Endothelial cell of umbilical vein (primary cell): ENCODE measurements around the gene MBD3. TPM values are rescaled to one million over a fixed set of nuclear protein-coding genes. Genes with fewer than 3 reads are reported as not detected.

Experiments used
- BruUV-seq: library from RNA; stranded (reverse); fragments of 400-500 nt; replicated peaks from 2 replicates; lab custom pipeline; 2021; lab: Mats Ljungman, UMichigan
- CTCF ChIA-PET: fragments of 300-600, 350-600 bp; sonication (Branson Sonifier 250); formaldehyde crosslinking; loops from one replicate; lab custom pipeline; 2021; ENCODE audit warnings: antibody characterized with exemption, inconsistent platforms; lab: Charles Lee
- POLR2A ChIA-PET: fragments of 300-600, 350-600 bp; sonication (Branson Sonifier 250); formaldehyde crosslinking; loops from one replicate; lab custom pipeline; 2021; ENCODE audit warnings: antibody characterized with exemption, inconsistent platforms; lab: Charles Lee
- DNase-seq: peaks from one replicate; pipeline ENCODE4 v3.0.0-alpha.2; 2011; ENCODE audit warnings: low read depth, low spot score
- FAIRE-seq: peaks from 2 replicates; lab custom pipeline; 2011; peaks lifted over from hg19 to GRCh38; lab: Jason Lieb, UNC
- H2AFZ ChIP-seq: 2 replicates; pipeline ENCODE4 v1.6.0; 2012; ENCODE audit warnings: low read depth, low read length, control low read depth, inconsistent platforms
- H3K27ac ChIP-seq: 2 replicates; pipeline ENCODE4 v1.5.1; 2011; ENCODE audit warnings: low read depth, mild to moderate bottlenecking, control low read depth, low read length, moderate library complexity; ENCODE audit not compliant: insufficient read depth
- H3K27me3 ChIP-seq, 2 experiments: 2 replicates each; pipeline versions ENCODE4 v1.6.0 to v1.6.1; 2011; ENCODE audit warnings: low read length in 2 of 2, mixed read lengths in 1 of 2; ENCODE audit not compliant: control insufficient read depth in 2 of 2, insufficient read depth in 2 of 2
- H3K36me3 ChIP-seq, 2 experiments: 2 replicates in 1 of 2; 3 replicates in 1 of 2; pipeline ENCODE4 v1.5.1; 2011; ENCODE audit warnings: low read length in 2 of 2, mild to moderate bottlenecking in 1 of 2, moderate library complexity in 1 of 2; ENCODE audit not compliant: control insufficient read depth in 2 of 2, insufficient read depth in 2 of 2; ENCODE audit errors: extremely low read depth in 1 of 2
- H3K4me1 ChIP-seq: 3 replicates; pipeline ENCODE4 v1.5.1; 2011; ENCODE audit warnings: mild to moderate bottlenecking, low read length; ENCODE audit not compliant: control insufficient read depth, insufficient read depth; ENCODE audit errors: extremely low read depth
- H3K4me2 ChIP-seq: 2 replicates; pipeline ENCODE4 v1.6.1; 2011; ENCODE audit warnings: low read length, control low read depth, mixed read lengths; ENCODE audit not compliant: insufficient read depth
- H3K4me3 ChIP-seq, 3 experiments: fragments of 200-600 bp in 1 of 3; sonication (generic), shearing (Covaris generic) in 1 of 3; replicated peaks in 1 of 3; 2 replicates each; pipeline ENCODE4 v1.5.1; 2011 to 2016; ENCODE audit warnings: control low read depth in 3 of 3, low read length in 3 of 3, mild to moderate bottlenecking in 2 of 3, inconsistent platforms in 1 of 3, low read depth in 1 of 3, moderate library complexity in 1 of 3; ENCODE audit not compliant: insufficient read depth in 1 of 3
- H3K79me2 ChIP-seq: 2 replicates; pipeline ENCODE4 v1.6.0; 2012; ENCODE audit warnings: low read length, inconsistent platforms; ENCODE audit not compliant: control insufficient read depth, insufficient read depth
- H3K9ac ChIP-seq: replicated peaks from 2 replicates; pipeline ENCODE3; 2011; ENCODE audit warnings: low read length, control low read depth; ENCODE audit not compliant: insufficient read depth; ENCODE audit errors: extremely low read depth
- H3K9me1 ChIP-seq: replicated peaks from 3 replicates; pipeline ENCODE4 v1.6.0; 2011; ENCODE audit warnings: mild to moderate bottlenecking, low read length; ENCODE audit not compliant: control insufficient read depth, insufficient read depth; ENCODE audit errors: extremely low read depth
- H3K9me3 ChIP-seq: replicated peaks from 2 replicates; pipeline ENCODE4 v1.5.1; 2012; ENCODE audit warnings: low read length, inconsistent platforms; ENCODE audit not compliant: control insufficient read depth, insufficient read depth
- H4K20me1 ChIP-seq: replicated peaks from 2 replicates; pipeline ENCODE3; 2011; ENCODE audit warnings: mild to moderate bottlenecking, low read length; ENCODE audit not compliant: control insufficient read depth, insufficient read depth; ENCODE audit errors: extremely low read depth
- EZH2 ChIP-seq: IDR thresholded peaks from 2 replicates; pipeline ENCODE4 v1.6.1; 2012; ENCODE audit warnings: borderline replicate concordance, low read depth, mild to moderate bottlenecking, moderate library complexity, low read length, inconsistent platforms; ENCODE audit not compliant: severe bottlenecking
- FOS ChIP-seq: IDR thresholded peaks from 2 replicates; pipeline ENCODE4 v1.6.1; 2011; ENCODE audit warnings: mild to moderate bottlenecking, low read length, moderate library complexity, borderline replicate concordance; ENCODE audit not compliant: insufficient read depth
- GATA2 ChIP-seq: IDR thresholded peaks from 2 replicates; pipeline ENCODE4 v1.7.0; 2011; ENCODE audit warnings: low read depth, mild to moderate bottlenecking, moderate library complexity, mixed read lengths, low read length; ENCODE audit not compliant: insufficient read length, insufficient read depth
- MYC ChIP-seq: IDR thresholded peaks from one replicate; pipeline ENCODE4 v1.6.1; 2011; ENCODE audit warnings: mild to moderate bottlenecking, low read depth, low read length
- POLR2A ChIP-seq: IDR thresholded peaks from 2 replicates; pipeline ENCODE4 v1.6.1; 2012; ENCODE audit warnings: low read depth, mild to moderate bottlenecking, control low read depth, low read length
- dilution Hi-C: fragments of 300-500 bp; cut with MboI; formaldehyde crosslinking; loops from one replicate; pipeline ENCODE4 v1.15.0; 2019; ENCODE audit warnings: low sequenced_read_pairs; ENCODE audit not compliant: extremely low pct_ligation_motif_present
- intact Hi-C: fragments of 100-400 bp; cut with micrococcal nuclease; formaldehyde crosslinking; loops from one replicate; pipeline ENCODE4 v1.10.0; 2022
- polyA plus RNA-seq, 4 experiments: library from polyadenylated mRNA; depleted of rRNA in 3 of 4; stranded (reverse) in 3 of 4; unstranded in 1 of 4; fragments of >200 nt; gene quantifications; 2 replicates each; pipeline versions ENCODE4 v1.2.1 to v1.2.3, GENCODE V29; 2011 to 2012; ENCODE audit warnings: missing spikeins in 1 of 4
- small RNA-seq: library from RNA; depleted of rRNA; stranded (forward); fragments of <200 nt; gene quantifications from one replicate; pipeline ENCODE3, GENCODE V24; 2012; ENCODE audit warnings: low replicate concordance, low read depth; ENCODE audit not compliant: insufficient read depth, insufficient read length
- total RNA-seq: library from RNA; stranded (reverse); gene quantifications from 2 replicates; pipeline ENCODE4 v1.2.3, GENCODE V29; 2021
- TF ChIP-seq, protein P1 (sequence below): IDR thresholded peaks from 2 replicates; pipeline ENCODE4 v1.6.1; 2011; ENCODE audit not compliant: insufficient read depth, insufficient read length

Gene MBD3
- total and polyA plus RNA-seq, 2 donors (not counting 3 experiments of a cell fraction or from before 2014, with no cell fraction given): 96.8 to 120 TPM

DNA sequence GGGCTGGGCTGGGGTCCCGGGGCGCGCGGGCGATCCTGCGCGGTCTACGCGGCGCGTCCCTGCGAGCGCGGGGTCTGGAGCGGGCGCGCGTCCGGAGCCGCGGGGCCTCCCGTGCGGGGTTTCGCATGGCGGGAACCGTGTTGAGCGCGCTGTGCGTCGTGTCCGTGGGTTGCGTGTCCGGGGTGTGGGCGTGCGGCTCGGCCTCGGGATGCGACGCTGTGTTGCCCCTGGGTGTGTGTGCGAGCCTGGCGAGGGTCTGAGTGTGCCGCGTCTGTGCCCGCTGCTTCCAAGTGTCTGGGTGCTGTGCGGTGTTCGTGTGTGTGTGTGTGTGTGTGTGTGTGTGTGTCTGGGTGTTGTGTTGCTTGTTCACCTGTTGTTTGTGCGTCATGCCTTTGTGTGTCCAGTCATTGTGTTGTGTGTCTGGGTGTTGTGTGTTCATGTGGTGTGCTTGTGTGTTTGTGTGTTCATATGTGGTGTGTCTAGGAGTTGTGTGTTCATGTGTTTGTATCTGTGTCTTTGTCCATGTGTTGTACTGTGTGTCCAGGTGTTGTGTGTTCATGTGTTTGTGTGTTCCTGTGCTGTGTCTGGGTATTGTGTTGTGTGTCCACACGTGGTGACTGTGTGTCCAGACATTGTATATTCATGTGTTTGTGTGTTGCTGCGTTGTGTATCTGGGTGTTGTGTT is 68.2 kb downstream of the MBD3 start:
- H3K27ac ChIP-seq: no peak overlapping the region
- H3K27me3 ChIP-seq: peaks cover 9 to 12% of the 10 kb centered on the region in 2 experiments
- no peak overlapping the region for H3K4me3 ChIP-seq
- BruUV-seq: no TSS peak
- ChIA-PET POLR2A (no interaction called here), CTCF (interaction anchor here (1.5 kb wide), 1 partner anchor 80 kb away, joined by 4 read pairs; no protein-coding TSS in a partner anchor)
- H3K9me3 ChIP-seq: no peaks in the 10 kb centered on the region
- H3K9ac ChIP-seq: no peak overlapping the region
- TF ChIP-seq, protein P1, sequence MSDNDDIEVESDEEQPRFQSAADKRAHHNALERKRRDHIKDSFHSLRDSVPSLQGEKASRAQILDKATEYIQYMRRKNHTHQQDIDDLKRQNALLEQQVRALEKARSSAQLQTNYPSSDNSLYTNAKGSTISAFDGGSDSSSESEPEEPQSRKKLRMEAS: no peak
- TF ChIP-seq GATA2 (no peak), MYC (no peak), POLR2A (no peak), FOS (no peak), EZH2 (no peak)
- H3K9me1 ChIP-seq: no peaks in the 10 kb centered on the region
- no peaks in the 10 kb centered on the region for H3K79me2 ChIP-seq
- no peaks in the 10 kb centered on the region for H3K36me3 ChIP-seq
- intact Hi-C loops (no loop called here), dilution Hi-C loops (no loop called here)
- DNase-seq (no peak), FAIRE-seq (no peak)
- no peak overlapping the region for H2AFZ ChIP-seq
- H4K20me1 ChIP-seq: no peaks in the 10 kb centered on the region
- no peak overlapping the region for H3K4me2 ChIP-seq
- no peaks in the 10 kb centered on the region for H3K4me1 ChIP-seq

Small RNA genes within 50 kb of the gene (small RNA-seq; reads per million reads assigned to genes)
- gene AC005943.2: not detected
- gene RN7SL477P: not detected
- 0.66 reads per million for gene RNU6-1223P

Other genes with a start within 250 kb of the MBD3 start
- gene NDUFS7, start 209.0 kb downstream of the MBD3 start, total RNA-seq: 95.8 and 101 TPM in 2 replicates
- gene NDUFS7, start 209.0 kb downstream of the MBD3 start, polyA plus RNA-seq: 224 and 352 TPM in 2 replicates
- 20.0 and 22.1 TPM in 2 replicates for gene GAMT, start 191.3 kb downstream of the MBD3 start, total RNA-seq
- gene GAMT, start 191.3 kb downstream of the MBD3 start, polyA plus RNA-seq: 36.9 and 46.8 TPM in 2 replicates
- gene DAZAP1, start 185.3 kb downstream of the MBD3 start, total RNA-seq: 177 and 187 TPM in 2 replicates
- 50.1 and 51.5 TPM in 2 replicates for gene DAZAP1, start 185.3 kb downstream of the MBD3 start, polyA plus RNA-seq
- 1,260 and 1,287 TPM in 2 replicates for gene RPS15, start 154.5 kb downstream of the MBD3 start, total RNA-seq
- gene RPS15, start 154.5 kb downstream of the MBD3 start, polyA plus RNA-seq: 2,646 and 3,270 TPM in 2 replicates
- 0.04 and 0.23 TPM in 2 replicates for gene APC2, start 142.7 kb downstream of the MBD3 start, total RNA-seq
- 0.01 and 0.05 TPM in 2 replicates for gene APC2, start 142.7 kb downstream of the MBD3 start, polyA plus RNA-seq
- 28.0 and 29.0 TPM in 2 replicates for gene C19orf25, start 113.7 kb downstream of the MBD3 start, total RNA-seq
- 34.6 and 40.3 TPM in 2 replicates for gene C19orf25, start 113.7 kb downstream of the MBD3 start, polyA plus RNA-seq
- gene PCSK4, start 102.5 kb downstream of the MBD3 start, total RNA-seq: 0.92 and 1.2 TPM in 2 replicates
- 1.7 TPM in 2 replicates for gene PCSK4, start 102.5 kb downstream of the MBD3 start, polyA plus RNA-seq
- 1.5 and 1.8 TPM in 2 replicates for gene REEP6, start 101.7 kb downstream of the MBD3 start, total RNA-seq
- 1.3 and 1.5 TPM in 2 replicates for gene REEP6, start 101.7 kb downstream of the MBD3 start, polyA plus RNA-seq
- gene ADAMTSL5, start 79.8 kb downstream of the MBD3 start, total RNA-seq: not detected in 2 replicates
- 0.07 TPM in 1 of 2 replicates, not detected in the other for gene ADAMTSL5, start 79.8 kb downstream of the MBD3 start, polyA plus RNA-seq
- not detected in 2 replicates for gene PLK5, start 68.8 kb downstream of the MBD3 start, total RNA-seq
- not detected in 2 replicates for gene PLK5, start 68.8 kb downstream of the MBD3 start, polyA plus RNA-seq
- gene MEX3D, start 24.5 kb downstream of the MBD3 start, total RNA-seq: 96.7 and 98.5 TPM in 2 replicates
- gene MEX3D, start 24.5 kb downstream of the MBD3 start, polyA plus RNA-seq: 30.0 and 45.7 TPM in 2 replicates
- gene UQCR11, start 12.6 kb upstream of the MBD3 start, total RNA-seq: 210 and 223 TPM in 2 replicates
- 165 and 262 TPM in 2 replicates for gene UQCR11, start 12.6 kb upstream of the MBD3 start, polyA plus RNA-seq
- gene TCF3, start 59.8 kb upstream of the MBD3 start, total RNA-seq: 193 and 197 TPM in 2 replicates
- gene TCF3, start 59.8 kb upstream of the MBD3 start, polyA plus RNA-seq: 147 and 202 TPM in 2 replicates
- not detected in 2 replicates for gene ONECUT3, start 160.6 kb upstream of the MBD3 start, total RNA-seq
- not detected in 2 replicates for gene ONECUT3, start 160.6 kb upstream of the MBD3 start, polyA plus RNA-seq
- 5.1 and 7.3 TPM in 2 replicates for gene ATP8B3, start 219.4 kb upstream of the MBD3 start, total RNA-seq
- 1.1 and 1.4 TPM in 2 replicates for gene ATP8B3, start 219.4 kb upstream of the MBD3 start, polyA plus RNA-seq